ENCODE measurements around the gene LBP.
"Not testable (repeated sequence)": the region's sequence is repeated elsewhere in the genome, so short reads cannot be mapped to it uniquely, and the experiment has no call there.

The LBP gene

GRCh38 chr20:38321959-38322598 lies 24.2 kb upstream of the LBP start:
- DNase-seq = peak; percentile 59

- no peak for DNase-seq
These were observed 22.1 kb upstream of the LBP start for GRCh38 chr20:38324159-38324558.

- DNase-seq = no peak
These were observed 21.1 kb upstream of the LBP start for GRCh38 chr20:38325167-38325566.

- DNase-seq = no peak
These were observed 20.4 kb upstream of the LBP start for GRCh38 chr20:38325905-38326304.

- no peak for DNase-seq
These were observed 20.0 kb upstream of the LBP start for GRCh38 chr20:38326309-38326708.

GRCh38 chr20:38330638-38331037 lies 15.6 kb upstream of the LBP start:
- no peak for DNase-seq

GRCh38 chr20:38331245-38331644 lies 15.0 kb upstream of the LBP start:
- no peak for DNase-seq

- no peak for DNase-seq
These were observed 14.5 kb upstream of the LBP start for GRCh38 chr20:38331814-38332213.

- DNase-seq = no peak
These were observed 12.3 kb upstream of the LBP start for GRCh38 chr20:38334016-38334415.

- DNase-seq = no peak
These were observed 9.6 kb upstream of the LBP start for GRCh38 chr20:38336726-38337125.

GRCh38 chr20:38337561-38338140 lies 8.6 kb upstream of the LBP start:
- DNase-seq = no peak

GRCh38 chr20:38338849-38339520 lies 7.3 kb upstream of the LBP start:
- DNase-seq = no peak

GRCh38 chr20:38339521-38339896 lies 6.8 kb upstream of the LBP start:
- not testable (repeated sequence) for DNase-seq

- DNase-seq = no peak
These were observed 6.3 kb upstream of the LBP start for GRCh38 chr20:38339997-38340396.

- DNase-seq = no peak
These were observed 5.6 kb upstream of the LBP start for GRCh38 chr20:38340693-38341092.

- DNase-seq = no peak
These were observed 4.1 kb upstream of the LBP start for GRCh38 chr20:38342216-38342615.

- DNase-seq = no peak
These were observed 3.5 kb upstream of the LBP start for GRCh38 chr20:38342713-38343310.

- peak; percentile 20 for DNase-seq
These were observed 2.8 kb upstream of the LBP start for GRCh38 chr20:38343311-38344106.

GRCh38 chr20:38344107-38344701 lies 2.1 kb upstream of the LBP start:
- no peak for DNase-seq

- DNase-seq = no peak
These were observed 639 bp upstream of the LBP start for GRCh38 chr20:38345643-38346042.

- no peak for DNase-seq
These were observed 459 bp downstream of the LBP start for GRCh38 chr20:38346741-38347140.

GRCh38 chr20:38349856-38350255 lies 3.6 kb downstream of the LBP start:
- DNase-seq = no peak

All from fibroblast of skin of right quadriceps (primary cell).